ENCODE measurements around the gene DEXI.

The DEXI gene

GRCh38 chr16:10885246-10885645, 57.0 kb downstream of the DEXI start:
- TF ChIP-seq PATZ1 (CRISPR knock-in tag; IDR thresholded peaks at IDR 0.05; ENCODE audit: borderline replicate concordance), result no peak
- ATAC-seq, result no peak

DNA sequence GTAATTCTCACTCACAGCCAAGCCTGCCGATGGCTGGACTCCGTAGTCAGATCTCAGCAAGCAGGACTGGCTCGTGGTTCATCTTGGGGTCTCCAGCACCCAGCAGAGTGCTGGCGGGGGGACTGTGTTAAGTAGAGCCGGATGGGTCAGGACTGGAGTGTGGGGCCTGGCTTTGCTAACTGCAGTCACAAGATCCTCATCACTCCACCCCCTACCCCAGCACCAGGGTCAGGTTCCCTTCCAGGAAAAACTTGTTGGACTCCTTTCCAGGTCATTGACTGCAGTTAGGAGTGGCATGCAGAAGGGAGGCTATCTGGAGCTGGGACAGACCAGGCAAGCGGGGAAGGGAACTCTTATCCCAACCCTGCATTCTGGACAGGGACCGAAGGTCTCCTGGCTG, 59.3 kb downstream of the DEXI start:
- ATAC-seq, result no peak
- TF ChIP-seq ZC3H10 (CRISPR knock-in tag; IDR thresholded peaks at IDR 0.05) (no peak), ISL1 (CRISPR knock-in tag; IDR thresholded peaks at IDR 0.05) (no peak), RARB (CRISPR knock-in tag; IDR thresholded peaks at IDR 0.05) (no peak), ZNF70 (CRISPR knock-in tag; IDR thresholded peaks at IDR 0.05) (no peak), ZNF565 (CRISPR knock-in tag; conservative IDR thresholded peaks at IDR 0.05; ENCODE audit: low read depth) (no peak), SNAI2 (CRISPR knock-in tag; IDR thresholded peaks at IDR 0.05) (no peak), ZNF8 (CRISPR knock-in tag; IDR thresholded peaks at IDR 0.05) (no peak), BACH2 (CRISPR knock-in tag; IDR thresholded peaks at IDR 0.05; ENCODE audit: borderline replicate concordance) (no peak), ARNTL (CRISPR knock-in tag; IDR thresholded peaks at IDR 0.05; ENCODE audit: borderline replicate concordance, low read depth) (no peak)
- TF ChIP-seq, protein P1, sequence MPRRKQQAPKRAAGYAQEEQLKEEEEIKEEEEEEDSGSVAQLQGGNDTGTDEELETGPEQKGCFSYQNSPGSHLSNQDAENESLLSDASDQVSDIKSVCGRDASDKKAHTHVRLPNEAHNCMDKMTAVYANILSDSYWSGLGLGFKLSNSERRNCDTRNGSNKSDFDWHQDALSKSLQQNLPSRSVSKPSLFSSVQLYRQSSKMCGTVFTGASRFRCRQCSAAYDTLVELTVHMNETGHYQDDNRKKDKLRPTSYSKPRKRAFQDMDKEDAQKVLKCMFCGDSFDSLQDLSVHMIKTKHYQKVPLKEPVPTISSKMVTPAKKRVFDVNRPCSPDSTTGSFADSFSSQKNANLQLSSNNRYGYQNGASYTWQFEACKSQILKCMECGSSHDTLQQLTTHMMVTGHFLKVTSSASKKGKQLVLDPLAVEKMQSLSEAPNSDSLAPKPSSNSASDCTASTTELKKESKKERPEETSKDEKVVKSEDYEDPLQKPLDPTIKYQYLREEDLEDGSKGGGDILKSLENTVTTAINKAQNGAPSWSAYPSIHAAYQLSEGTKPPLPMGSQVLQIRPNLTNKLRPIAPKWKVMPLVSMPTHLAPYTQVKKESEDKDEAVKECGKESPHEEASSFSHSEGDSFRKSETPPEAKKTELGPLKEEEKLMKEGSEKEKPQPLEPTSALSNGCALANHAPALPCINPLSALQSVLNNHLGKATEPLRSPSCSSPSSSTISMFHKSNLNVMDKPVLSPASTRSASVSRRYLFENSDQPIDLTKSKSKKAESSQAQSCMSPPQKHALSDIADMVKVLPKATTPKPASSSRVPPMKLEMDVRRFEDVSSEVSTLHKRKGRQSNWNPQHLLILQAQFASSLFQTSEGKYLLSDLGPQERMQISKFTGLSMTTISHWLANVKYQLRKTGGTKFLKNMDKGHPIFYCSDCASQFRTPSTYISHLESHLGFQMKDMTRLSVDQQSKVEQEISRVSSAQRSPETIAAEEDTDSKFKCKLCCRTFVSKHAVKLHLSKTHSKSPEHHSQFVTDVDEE (CRISPR knock-in tag; IDR thresholded peaks at IDR 0.05), result no peak

DNA sequence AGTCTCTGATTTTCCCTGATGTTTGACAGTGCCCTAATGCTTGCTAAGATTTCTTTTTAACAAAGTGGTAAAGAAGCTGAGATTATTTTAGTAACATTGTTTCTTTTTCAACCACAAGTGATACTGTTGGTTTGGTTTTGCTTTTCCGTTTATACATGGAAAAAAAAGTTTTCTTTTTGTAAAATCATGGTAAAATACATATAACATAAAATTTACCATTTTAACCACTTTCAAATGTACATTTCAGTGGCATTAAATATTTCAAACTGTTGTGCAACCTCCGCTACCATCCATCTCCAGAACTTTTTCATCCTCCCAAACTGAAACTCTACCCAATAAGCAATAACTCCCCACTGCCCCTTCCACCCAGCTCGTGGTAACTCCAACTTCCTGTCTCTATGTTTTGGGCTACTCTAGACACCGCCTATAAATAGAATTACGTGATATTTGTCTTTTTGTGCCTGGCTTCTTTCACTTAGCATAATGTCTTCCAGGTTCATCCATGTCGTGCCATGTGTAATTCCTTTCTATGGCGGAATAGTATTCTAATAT, 60.7 kb downstream of the DEXI start:
- no peak for ATAC-seq

DNA sequence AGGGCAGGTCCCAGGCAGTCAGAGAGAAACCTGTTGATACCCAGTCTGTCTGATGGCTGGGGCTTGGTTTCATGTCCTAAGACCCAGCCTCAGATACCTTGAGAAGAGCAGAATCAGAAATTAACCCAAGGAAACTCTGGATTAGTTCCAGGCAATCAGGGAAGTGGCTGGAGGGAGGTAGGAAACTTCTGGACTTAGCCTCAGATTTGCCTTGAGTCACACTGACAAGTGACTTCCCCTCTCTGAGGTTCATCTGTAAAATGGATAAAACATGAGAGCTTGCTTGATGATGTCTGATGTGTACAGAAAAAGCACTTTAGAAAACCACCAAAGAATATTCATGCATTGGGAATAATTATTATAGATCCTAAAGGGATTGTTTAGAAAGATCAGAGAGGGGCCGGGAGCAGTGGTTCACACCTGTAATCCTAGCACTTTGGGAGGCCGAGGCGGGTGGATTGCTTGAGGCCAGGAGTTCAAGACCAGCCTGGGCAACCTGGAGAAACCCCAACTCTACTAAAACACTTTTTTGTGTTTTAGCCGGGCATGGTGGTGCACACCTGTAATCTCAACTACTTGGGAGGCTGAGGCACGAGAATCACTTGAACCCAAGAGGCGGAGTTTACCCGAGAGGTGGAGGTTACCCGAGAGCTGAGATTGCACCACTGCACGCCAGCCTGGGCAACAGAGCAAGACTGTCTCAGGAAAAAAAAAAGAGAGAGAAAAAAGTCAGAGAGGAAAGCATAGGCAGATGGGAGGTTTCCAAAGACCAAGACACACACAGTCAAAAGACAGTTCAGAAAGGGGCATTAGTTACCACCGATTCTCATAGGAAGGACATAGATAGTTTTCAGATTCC, 61.4 kb downstream of the DEXI start:
- TF ChIP-seq SNAI2 (CRISPR knock-in tag; IDR thresholded peaks at IDR 0.05), result no peak
- no peak for TF ChIP-seq ESRRG (CRISPR knock-in tag; IDR thresholded peaks at IDR 0.05)
- TF ChIP-seq PATZ1 (CRISPR knock-in tag; IDR thresholded peaks at IDR 0.05; ENCODE audit: borderline replicate concordance), result no peak
- TF ChIP-seq ARNTL (CRISPR knock-in tag; IDR thresholded peaks at IDR 0.05; ENCODE audit: borderline replicate concordance, low read depth), result no peak
- TF ChIP-seq ZNF565 (CRISPR knock-in tag; conservative IDR thresholded peaks at IDR 0.05; ENCODE audit: low read depth), result no peak
- TF ChIP-seq ZFP3 (CRISPR knock-in tag; IDR thresholded peaks at IDR 0.05), result no peak
- TF ChIP-seq CSDC2 (CRISPR knock-in tag; IDR thresholded peaks at IDR 0.05), result no peak
- no peak for TF ChIP-seq TOX (CRISPR knock-in tag; IDR thresholded peaks at IDR 0.05; ENCODE audit: borderline replicate concordance)
- ATAC-seq, result no peak

More for the DNA sequence above, 60.7 kb downstream of the DEXI start:
- TF ChIP-seq ZNF70 (CRISPR knock-in tag; IDR thresholded peaks at IDR 0.05) (no peak), CREB5 (CRISPR knock-in tag; IDR thresholded peaks at IDR 0.05; ENCODE audit: low read depth) (no peak), ESRRG (CRISPR knock-in tag; IDR thresholded peaks at IDR 0.05) (no peak), ARNTL (CRISPR knock-in tag; IDR thresholded peaks at IDR 0.05; ENCODE audit: borderline replicate concordance, low read depth) (no peak), ZFP30 (CRISPR knock-in tag; IDR thresholded peaks at IDR 0.05) (no peak)

All from SK-N-SH treated with all-trans-retinoic acid at 6 μM for 48 hours (cell line).